VCaP (cell line): ENCODE results near the gene TBC1D10B.

ENCODE experiments used
- H3K27ac ChIP-seq: fragments of 450-650 bp; 2 replicates; pipeline ENCODE4 v1.5.1; 2017
- TF ChIP-seq, protein P1 (sequence below): fragments of 450-650 bp; conservative IDR thresholded peaks from 2 replicates; pipeline ENCODE4 v1.5.1; 2017; ENCODE audit warnings: mild to moderate bottlenecking, moderate library complexity

The TBC1D10B gene

DNA sequence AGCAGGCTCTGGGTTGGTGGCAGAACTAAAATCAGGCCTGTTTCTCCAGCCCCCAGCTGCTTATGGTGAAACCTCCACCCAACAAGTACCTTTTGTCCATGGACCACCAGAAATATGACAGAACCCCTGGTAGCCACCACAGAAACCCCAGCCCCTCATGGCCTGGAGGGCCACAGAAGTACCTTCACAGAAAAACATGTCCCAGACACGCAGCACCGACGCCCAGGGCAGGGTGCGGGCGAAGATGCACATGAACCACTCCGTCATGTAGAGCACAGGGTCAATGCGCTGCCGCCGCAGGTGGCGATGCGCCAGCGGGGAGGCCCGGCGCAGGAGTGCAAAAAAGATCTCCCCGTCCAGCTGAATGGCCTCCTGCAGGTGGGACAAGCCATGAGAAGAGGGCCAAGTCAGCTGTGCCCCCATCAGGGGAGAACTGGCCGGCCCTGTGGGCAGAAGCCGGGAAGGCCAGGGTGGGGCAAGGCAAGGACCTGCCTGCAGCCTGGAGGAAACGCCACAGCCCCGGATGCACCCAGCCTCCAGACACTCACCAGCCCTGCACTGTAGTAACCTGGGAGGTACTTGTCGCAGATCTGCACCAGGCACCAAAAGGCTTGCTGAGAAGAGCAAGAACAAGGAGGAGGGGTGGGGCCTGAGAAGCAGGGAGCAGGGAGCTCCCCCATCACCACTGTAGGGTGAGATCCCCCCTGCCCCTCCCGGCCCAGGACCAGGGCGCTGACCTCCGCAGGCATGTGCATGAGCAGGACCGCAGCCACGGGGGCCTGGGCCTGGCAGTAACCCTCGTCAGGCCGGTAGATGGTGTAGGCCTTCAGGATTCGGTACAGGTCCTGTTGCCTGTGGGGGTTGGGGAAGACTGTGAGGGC lies 11.1 kb downstream of the TBC1D10B start:
- TF ChIP-seq, protein P1, sequence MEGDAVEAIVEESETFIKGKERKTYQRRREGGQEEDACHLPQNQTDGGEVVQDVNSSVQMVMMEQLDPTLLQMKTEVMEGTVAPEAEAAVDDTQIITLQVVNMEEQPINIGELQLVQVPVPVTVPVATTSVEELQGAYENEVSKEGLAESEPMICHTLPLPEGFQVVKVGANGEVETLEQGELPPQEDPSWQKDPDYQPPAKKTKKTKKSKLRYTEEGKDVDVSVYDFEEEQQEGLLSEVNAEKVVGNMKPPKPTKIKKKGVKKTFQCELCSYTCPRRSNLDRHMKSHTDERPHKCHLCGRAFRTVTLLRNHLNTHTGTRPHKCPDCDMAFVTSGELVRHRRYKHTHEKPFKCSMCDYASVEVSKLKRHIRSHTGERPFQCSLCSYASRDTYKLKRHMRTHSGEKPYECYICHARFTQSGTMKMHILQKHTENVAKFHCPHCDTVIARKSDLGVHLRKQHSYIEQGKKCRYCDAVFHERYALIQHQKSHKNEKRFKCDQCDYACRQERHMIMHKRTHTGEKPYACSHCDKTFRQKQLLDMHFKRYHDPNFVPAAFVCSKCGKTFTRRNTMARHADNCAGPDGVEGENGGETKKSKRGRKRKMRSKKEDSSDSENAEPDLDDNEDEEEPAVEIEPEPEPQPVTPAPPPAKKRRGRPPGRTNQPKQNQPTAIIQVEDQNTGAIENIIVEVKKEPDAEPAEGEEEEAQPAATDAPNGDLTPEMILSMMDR: no peak
- no peak overlapping the region for H3K27ac ChIP-seq

DNA sequence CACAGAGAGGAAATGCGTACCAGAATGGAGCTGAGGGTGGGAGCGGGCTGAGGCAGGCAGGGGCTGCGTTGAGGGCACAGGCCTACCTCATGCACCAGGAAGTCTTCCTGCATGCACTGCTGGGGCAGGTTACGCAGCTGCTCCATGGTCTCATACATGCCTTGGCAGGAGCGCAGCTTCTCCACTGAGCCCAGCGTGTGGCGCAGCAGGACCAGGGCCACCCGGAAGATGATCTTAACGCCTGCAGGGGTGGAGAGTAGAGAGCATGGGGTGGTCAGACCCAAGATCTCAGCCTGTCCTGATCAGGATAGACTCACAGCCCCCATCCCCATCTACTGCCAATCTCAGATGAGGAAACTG lies 11.7 kb downstream of the TBC1D10B start:
- no peak overlapping the region for H3K27ac ChIP-seq
- TF ChIP-seq, protein P1: no peak

DNA sequence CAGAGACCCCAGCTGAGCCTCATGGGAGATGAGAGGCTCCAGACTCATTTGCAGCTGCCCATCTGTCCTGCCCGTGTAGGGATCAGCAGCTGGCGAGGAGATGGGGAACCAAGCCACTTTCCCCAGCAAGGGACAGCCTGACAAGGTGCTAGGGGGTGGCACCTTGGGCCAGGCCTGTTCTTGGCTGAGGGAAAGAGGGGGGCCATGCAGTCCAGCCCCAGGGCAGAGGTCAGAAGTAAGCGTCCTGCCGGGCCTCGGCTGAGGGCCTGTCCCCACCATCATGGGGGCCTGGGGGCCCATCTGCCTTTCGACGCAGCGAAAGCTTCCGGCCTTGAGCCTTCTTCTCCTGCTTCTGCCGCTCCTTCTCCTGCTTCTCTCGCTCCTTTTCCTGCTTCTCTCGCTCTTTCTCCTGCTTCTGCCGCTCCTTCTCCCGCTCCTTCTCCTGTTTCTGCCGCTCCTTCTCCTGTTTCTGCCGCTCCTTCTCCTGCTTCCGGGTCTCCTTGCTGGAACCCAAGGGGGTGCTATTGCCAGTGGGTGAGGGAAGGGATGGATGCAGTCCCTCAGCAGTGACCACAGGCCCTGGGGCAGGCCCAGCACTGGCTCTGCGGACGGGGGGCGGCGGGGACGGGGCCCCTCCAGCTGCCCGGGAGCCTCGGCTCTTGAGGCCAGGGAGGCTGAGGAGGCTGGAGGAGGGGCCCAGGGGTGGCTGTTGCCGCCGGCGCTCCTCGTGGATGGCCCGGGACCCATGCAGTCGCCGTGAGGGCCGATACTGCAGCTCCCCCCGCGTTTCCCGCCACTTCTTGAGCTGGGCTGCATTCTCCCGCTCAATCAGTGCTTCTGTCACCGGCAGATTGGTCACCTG lies 12.3 kb downstream of the TBC1D10B start:
- TF ChIP-seq, protein P1: no peak
- no peak overlapping the region for H3K27ac ChIP-seq

DNA sequence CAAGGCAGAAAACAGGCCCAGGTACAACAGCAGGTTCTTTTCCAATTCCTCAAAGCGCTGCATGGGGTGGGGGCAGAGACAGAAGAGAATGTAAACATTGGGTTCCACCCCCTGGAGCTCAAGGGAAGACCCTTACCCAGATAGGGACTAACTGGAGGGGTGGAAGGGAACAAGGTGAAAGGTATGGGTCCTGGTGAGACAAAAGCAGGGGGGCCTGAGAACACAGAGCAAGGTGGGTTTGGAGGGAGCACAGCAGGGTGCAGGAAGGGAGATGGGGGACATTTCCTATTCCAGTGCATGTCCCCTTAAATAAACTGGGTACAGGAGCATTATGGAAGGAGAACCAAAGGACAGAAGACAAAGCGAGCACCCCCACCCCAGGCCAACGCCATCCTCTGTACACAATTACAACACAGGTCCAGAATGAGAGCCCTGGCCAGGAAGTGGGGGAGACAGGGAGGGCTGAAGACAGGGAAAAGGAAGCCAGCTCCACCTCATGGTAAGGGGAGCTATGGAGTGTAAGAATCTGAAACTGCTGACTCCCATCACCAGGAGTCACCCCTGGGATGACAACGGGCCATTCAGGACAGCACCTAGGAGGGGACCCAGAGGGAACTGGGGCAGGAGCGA lies 13.1 kb downstream of the TBC1D10B start:
- H3K27ac ChIP-seq: no peak overlapping the region
- TF ChIP-seq, protein P1: no peak

DNA sequence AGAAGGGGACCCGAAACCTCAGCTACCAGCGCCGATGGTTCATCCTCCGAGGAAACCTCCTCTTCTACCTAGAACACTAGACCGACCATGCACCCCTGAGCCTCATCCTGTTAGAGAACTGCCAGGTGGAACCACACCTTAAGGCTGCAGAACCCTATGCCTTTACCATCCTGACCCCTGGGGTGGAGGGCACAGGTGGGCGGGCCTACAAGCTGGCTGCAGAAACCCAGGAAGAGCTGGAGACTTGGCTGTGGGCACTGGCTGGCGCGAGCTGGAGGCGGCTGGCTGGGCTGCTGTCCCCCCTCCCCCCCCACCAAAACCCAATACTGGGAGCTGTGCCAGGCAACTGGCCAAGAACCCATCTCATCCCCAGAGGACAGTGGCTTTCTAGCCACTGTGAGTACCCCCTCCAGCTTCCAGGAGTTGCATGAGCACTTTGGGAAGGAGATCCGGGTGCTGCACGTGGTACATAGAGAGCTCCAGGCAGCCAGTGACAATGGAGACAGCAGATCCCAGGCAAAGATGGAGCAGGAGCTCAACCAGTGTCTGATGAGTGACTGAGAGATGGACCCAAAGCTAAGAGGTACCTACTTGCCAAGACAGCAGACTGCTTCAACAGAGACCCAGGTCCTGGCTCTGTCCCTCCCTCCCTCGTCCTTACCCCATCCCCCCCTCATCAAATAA lies 13.8 kb downstream of the TBC1D10B start:
- H3K27ac ChIP-seq: peak overlapping the region; percentile 78; the same call in 1 of the 2 replicates
- TF ChIP-seq, protein P1: no peak

DNA sequence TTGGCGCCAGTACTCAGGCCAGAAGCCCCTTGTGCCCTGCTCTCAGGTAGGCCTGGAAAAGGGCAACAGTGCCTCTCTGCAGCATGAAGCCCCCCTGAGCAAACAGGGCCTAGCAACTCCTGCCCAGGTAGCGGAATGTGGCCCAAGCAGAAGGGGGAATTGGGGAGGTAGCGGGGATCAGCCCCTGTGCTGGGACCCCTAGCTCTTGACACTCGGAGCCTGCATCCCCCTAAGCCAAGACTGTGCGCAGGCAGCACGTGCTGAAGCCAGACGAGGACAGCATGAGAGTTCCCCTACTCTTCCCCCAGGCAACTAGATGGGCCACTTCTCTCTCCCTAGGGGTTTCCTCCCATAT lies 14.4 kb downstream of the TBC1D10B start:
- TF ChIP-seq, protein P1: no peak
- peak overlapping the region; percentile 78 for H3K27ac ChIP-seq
